WERI-Rb-1 (cell line): ENCODE results near the gene RHOT2.

ENCODE experiments used
- DNase-seq: peaks from one replicate; pipeline ENCODE4 v3.0.0-alpha.2; 2020
- H3K27ac ChIP-seq: fragments of 250-450 bp; sonication (Bioruptor Pico); 2 replicates; pipeline ENCODE4 v1.5.1; 2020; ENCODE audit warnings: mild to moderate bottlenecking, moderate library complexity
- H3K27me3 ChIP-seq: fragments of 250-450 bp; sonication (Bioruptor Pico); 2 replicates; pipeline ENCODE4 v1.5.1; 2021; ENCODE audit warnings: mild to moderate bottlenecking, low read depth, moderate library complexity; ENCODE audit not compliant: insufficient read depth, severe bottlenecking
- H3K36me3 ChIP-seq: fragments of 250-450 bp; sonication (Bioruptor Pico); 2 replicates; pipeline ENCODE4 v1.5.1; 2020; ENCODE audit warnings: mild to moderate bottlenecking, moderate library complexity
- H3K4me3 ChIP-seq: 2 replicates; pipeline ENCODE4 v1.5.1; 2011; ENCODE audit warnings: low read depth, mild to moderate bottlenecking, control low read depth, low read length
- H3K9me3 ChIP-seq: fragments of 250-450 bp; sonication (Bioruptor Pico); 2 replicates; pipeline ENCODE4 v1.5.1; 2021; ENCODE audit warnings: mild to moderate bottlenecking, moderate library complexity; ENCODE audit not compliant: severe bottlenecking
- CTCF ChIP-seq: IDR thresholded peaks from 2 replicates; pipeline ENCODE4 v1.5.1; 2011; ENCODE audit warnings: low read depth, mild to moderate bottlenecking, control low read depth, inconsistent platforms, low read length

The RHOT2 gene

GRCh38 chr16:680625-680945, 12.7 kb downstream of the RHOT2 start:
- Histone ChIP-seq H3K36me3 (peaks cover 39% of the 10 kb centered on the region), H3K27me3 (no peaks in the 10 kb centered on the region), H3K27ac (peak overlapping the region; percentile 91), H3K9me3 (no peaks in the 10 kb centered on the region), H3K4me3 (peak overlapping the region; percentile 76)
- TF ChIP-seq CTCF, result no peak
- DNase-seq, result no peak

GRCh38 chr16:680967-681745, 13.2 kb downstream of the RHOT2 start:
- peak; percentile 37; the same call in 1 of the 2 replicates for TF ChIP-seq CTCF
- peak; percentile 38 for DNase-seq
- H3K4me3 ChIP-seq, result peak overlapping the region; percentile 76
- no peaks in the 10 kb centered on the region for H3K27me3 ChIP-seq
- H3K36me3 ChIP-seq, result peaks cover 43% of the 10 kb centered on the region
- H3K9me3 ChIP-seq, result no peaks in the 10 kb centered on the region
- H3K27ac ChIP-seq, result peak overlapping the region; percentile 91

GRCh38 chr16:681746-682427, 14.0 kb downstream of the RHOT2 start:
- Histone ChIP-seq H3K27me3 (no peaks in the 10 kb centered on the region), H3K9me3 (no peaks in the 10 kb centered on the region), H3K27ac (no peak overlapping the region; the same call in 1 of the 2 replicates), H3K36me3 (peaks cover 51% of the 10 kb centered on the region), H3K4me3 (no peak overlapping the region)
- no peak for DNase-seq
- no peak for TF ChIP-seq CTCF

GRCh38 chr16:682493-683395, 14.8 kb downstream of the RHOT2 start:
- H3K36me3 ChIP-seq, result peaks cover 59% of the 10 kb centered on the region
- H3K9me3 ChIP-seq, result no peaks in the 10 kb centered on the region
- no peak overlapping the region for H3K4me3 ChIP-seq
- TF ChIP-seq CTCF, result no peak
- no peak overlapping the region; the same call in 1 of the 2 replicates for H3K27ac ChIP-seq
- H3K27me3 ChIP-seq, result no peaks in the 10 kb centered on the region
- DNase-seq, result no peak

- Histone ChIP-seq H3K9me3 (no peaks in the 10 kb centered on the region), H3K4me3 (peak overlapping the region; percentile 61), H3K36me3 (peaks cover 61% of the 10 kb centered on the region), H3K27me3 (no peaks in the 10 kb centered on the region), H3K27ac (peak overlapping the region; percentile 88)
- DNase-seq, result no peak
- TF ChIP-seq CTCF, result no peak
Observed at GRCh38 chr16:683396-684070, 15.6 kb downstream of the RHOT2 start.
